Renal cortex interstitium (tissue), 11 donors: ENCODE measurements around the gene FBXL12. TPM values are rescaled to one million over a fixed set of nuclear protein-coding genes. Genes with fewer than 3 reads are reported as not detected.

ENCODE experiments used
- DNase-seq, 11 donors: peaks; one replicate each; pipeline ENCODE4 v3.0.0-alpha.2; 2013; ENCODE audit warnings: low read depth in 9 of 11, low spot score in 4 of 11; ENCODE audit errors: extremely low read depth in 1 of 11
- polyA plus RNA-seq, 3 donors: library from polyadenylated mRNA; unstranded; fragments of 120-200 nt; gene quantifications; one replicate each; pipeline ENCODE4 v1.2.1, GENCODE V29; 2013; ENCODE audit not compliant: insufficient read length in 3 of 3

FBXL12 gene
- polyA plus RNA-seq, 3 donors, result 26.6 to 35.3 (median 29.2) TPM

GRCh38 chr19:9768175-9769112 lies 50.4 kb downstream of the FBXL12 start, which contains the start of gene ZNF846:
ZNF846 (minus strand) TSS chr19:9768738; CDS start chr19:9764950, 3,788 bp downstream.
- peak; percentile 88 to 97 (median 94) for DNase-seq

Other genes with a start within 250 kb of the FBXL12 start
- 10 to 100 TPM; 14.7 to 30.5 (median 20.6) TPM for gene ZNF121, start 234.6 kb downstream of the FBXL12 start, polyA plus RNA-seq
- 10 to 100 TPM; 49.3 to 62.8 (median 62.5) TPM for gene ZNF561, start 197.8 kb downstream of the FBXL12 start, polyA plus RNA-seq
- 10 to 100 TPM; 25.7 to 26.7 (median 26.4) TPM for gene ZNF562, start 144.0 kb downstream of the FBXL12 start, polyA plus RNA-seq
- gene ZNF846, start 50.3 kb downstream of the FBXL12 start, polyA plus RNA-seq, result 10 to 100 TPM; 20.1 to 33.0 (median 20.5) TPM
- gene UBL5, start 8.8 kb upstream of the FBXL12 start, polyA plus RNA-seq, result 100 to 1,000 TPM; 261 to 311 (median 295) TPM
- gene PIN1, start 16.2 kb upstream of the FBXL12 start, polyA plus RNA-seq, result 10 to 100 TPM; 46.7 to 76.9 (median 64.0) TPM
- 10 to 100 TPM; 21.1 to 26.8 (median 21.1) TPM for gene OLFM2, start 117.4 kb upstream of the FBXL12 start, polyA plus RNA-seq
- 1 to 10 TPM in 1 of 3 donors, under 1 TPM in 2; 0.56 to 1.7 (median 0.96) TPM for gene COL5A3, start 191.4 kb upstream of the FBXL12 start, polyA plus RNA-seq
- gene RDH8, start 194.4 kb upstream of the FBXL12 start, polyA plus RNA-seq, result under 1 TPM in 1 of 3 donors, not detected in 2; 0.27 TPM